Measurements from ENCODE around the gene GARIN5B.

The GARIN5B gene

DNA sequence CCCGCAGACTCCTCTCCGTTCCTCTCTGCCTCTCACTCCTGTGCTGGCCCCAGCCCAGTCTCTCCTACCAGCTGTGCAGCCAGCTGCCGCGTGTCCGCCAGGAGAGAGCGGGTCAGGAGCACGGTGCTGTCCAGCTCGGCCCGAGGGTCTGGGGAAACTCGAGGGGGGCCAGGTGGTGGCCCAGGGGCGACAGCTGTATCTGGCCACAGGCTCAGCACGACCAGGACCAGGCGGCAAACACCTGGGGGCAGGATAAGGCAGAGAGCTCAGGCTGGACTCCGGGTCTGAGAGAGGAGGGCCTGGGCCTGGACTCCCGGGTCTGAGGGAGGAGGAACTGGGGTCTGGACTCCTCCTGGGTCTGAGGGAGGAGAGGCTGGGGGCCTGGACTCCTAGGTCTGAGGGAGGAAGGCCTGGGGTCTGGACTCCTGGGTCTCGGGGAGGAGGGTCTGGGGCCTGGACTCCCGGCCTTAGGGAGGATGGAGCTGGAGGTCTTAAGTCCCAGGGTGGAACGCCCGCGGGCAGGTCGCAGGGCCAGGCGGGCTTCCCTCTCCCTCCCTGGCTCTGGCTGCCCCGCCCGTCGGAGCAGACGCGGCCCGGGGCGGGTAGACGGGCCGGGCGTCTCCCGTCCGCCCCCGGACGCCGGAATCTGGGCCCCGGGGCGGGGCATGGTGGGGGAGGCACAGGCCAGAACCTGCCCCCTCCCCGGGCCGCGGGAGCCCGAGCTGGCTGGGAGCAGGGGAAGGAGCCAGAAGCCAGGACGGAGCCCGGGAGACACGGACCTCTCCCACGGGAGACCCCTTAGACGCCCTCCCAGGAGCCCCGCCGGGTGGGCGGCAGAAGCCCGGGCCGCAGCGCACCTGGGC, 5.9 kb upstream of the GARIN5B start:
- DNase-seq = peak; percentile 63

DNA sequence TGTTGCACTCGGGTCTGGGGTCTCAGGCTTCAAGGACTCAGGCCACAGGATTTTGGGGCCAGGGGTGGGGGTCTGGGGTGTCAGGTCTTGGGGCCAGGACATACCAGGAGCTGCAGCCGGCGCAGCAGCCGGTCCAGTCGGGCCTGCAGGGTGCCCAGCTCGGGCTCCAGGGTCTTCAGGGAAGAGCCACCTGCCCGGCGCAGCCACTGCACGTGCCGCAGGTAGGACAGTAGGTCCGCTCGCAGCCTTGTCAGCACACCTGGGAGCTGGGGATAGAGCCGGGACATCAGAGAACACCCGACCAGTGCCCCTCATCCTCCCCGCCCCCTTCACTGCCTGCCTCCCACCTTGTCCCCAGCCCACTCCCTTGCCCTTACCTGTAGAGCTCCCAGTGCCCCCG, 5.0 kb upstream of the GARIN5B start:
- DNase-seq = no peak

DNA sequence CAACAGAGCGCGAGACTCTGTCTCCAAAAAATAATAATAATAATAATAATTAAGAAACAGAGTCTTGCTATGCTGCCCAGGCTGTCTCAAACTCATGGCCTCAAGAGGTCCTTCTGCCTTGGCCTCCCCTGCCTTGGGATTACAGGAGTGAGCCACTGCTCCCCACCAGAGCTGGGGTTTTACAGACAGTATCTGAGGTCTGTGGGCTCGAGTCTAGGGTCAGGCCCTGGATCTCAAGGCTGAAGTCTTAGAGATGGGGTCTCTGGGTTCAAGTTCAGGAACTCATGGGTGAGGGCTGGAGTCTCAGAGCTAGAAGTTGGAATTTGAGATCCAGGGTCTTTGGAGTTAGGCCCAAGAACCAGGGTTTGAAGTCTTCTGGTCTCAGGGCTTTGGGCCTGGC, 3.7 kb upstream of the GARIN5B start:
- DNase-seq = no peak

DNA sequence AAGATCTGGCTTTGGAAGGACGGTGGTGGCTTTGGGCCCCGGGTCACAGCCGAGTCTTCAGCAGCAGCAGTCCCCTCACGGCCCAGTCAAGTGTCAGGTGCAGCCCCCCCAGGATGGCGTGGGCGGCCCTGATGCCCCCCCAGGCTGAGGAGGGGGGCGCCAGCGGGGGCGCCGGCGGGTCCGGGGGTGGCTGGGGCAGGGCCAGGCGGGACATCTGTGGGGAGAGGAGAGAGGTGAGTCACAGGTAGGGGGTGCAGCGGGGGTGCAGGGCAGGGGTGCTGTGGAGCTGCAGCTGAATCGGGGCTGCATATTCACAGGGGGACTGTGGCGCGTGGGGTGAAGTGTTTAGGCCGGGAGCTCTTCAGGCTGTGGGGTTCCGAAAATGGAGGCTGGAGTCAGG, 2.9 kb upstream of the GARIN5B start:
- no peak for DNase-seq

DNA sequence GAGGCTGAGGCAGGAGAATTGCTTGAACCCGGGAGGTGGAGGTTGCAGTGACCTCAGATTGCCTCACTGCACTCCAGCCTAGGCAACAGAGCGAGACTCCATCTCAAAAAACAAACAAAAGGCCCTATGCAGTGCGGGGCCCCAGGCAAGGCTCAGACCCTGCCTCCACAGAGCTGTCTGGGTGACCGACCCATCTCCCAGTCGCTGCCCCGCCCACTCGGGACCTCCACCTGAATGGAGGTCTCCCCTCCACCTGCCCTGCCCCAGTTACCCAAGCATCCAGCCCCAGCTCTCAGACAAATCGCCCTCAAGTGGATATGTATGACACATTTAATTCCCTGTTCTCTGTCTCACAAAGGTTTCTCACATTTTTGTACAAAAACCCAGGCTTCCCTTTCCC, 2.2 kb upstream of the GARIN5B start:
- DNase-seq = no peak

DNA sequence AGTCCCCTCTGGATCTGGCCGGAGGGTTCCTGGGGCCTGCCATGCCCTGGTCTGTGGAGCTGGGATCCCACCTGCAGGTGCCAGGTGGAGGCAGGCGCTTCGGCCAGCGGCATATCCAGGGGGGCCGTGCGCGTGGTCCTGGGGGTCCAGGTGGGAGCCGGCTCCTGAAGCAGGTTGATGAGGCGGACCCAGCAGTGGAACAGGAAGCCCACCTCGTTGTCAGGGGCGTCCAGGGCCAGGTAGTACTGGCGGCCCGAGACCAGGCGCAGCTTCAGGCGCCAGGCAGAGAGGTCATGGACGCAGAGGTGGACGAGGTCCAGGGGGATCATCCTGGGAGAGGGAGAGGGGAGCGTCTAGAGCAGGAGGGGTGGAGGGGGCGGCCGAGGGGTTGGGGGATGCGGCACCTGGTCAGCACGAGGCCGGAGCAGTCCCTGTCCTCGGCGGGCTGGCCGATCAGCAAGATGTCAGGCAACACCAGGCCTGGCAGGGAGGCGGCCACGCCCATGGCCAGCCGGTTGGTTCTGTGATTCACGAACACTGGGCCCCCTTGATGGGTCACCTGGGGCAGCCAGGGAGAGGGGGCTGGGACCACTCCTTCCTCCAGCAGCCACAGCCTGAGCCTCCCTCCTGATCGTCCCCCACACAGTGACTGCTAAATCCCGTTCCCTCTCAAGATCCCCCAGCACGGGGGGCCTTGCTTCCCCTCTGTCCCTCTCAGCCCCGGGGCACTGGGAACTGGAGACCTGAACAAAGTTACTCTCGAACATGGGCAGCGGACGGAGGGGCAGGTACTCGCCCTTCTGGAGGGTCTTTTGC, 678 bp downstream of the GARIN5B start:
- no peak for DNase-seq

DNA sequence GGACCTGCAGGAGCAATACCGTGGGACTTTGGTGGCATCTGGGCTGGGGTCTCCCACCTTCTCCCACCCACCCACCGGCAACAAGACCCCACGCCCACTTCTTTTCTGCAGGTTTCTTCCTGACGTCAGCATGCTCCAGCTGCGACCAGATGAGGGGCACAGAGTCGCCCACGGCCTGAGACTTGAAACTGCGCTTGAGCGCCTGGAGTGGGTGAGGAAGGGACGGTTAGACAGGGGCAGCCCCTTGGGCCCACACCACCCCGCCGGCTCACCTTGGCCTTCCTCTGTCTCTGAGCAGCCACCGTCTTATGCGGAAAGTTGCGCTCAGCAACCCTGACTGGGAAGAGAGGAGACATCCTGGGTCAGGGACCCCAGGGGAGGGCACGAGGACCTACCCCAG, 2.2 kb downstream of the GARIN5B start:
- no peak for DNase-seq

DNA sequence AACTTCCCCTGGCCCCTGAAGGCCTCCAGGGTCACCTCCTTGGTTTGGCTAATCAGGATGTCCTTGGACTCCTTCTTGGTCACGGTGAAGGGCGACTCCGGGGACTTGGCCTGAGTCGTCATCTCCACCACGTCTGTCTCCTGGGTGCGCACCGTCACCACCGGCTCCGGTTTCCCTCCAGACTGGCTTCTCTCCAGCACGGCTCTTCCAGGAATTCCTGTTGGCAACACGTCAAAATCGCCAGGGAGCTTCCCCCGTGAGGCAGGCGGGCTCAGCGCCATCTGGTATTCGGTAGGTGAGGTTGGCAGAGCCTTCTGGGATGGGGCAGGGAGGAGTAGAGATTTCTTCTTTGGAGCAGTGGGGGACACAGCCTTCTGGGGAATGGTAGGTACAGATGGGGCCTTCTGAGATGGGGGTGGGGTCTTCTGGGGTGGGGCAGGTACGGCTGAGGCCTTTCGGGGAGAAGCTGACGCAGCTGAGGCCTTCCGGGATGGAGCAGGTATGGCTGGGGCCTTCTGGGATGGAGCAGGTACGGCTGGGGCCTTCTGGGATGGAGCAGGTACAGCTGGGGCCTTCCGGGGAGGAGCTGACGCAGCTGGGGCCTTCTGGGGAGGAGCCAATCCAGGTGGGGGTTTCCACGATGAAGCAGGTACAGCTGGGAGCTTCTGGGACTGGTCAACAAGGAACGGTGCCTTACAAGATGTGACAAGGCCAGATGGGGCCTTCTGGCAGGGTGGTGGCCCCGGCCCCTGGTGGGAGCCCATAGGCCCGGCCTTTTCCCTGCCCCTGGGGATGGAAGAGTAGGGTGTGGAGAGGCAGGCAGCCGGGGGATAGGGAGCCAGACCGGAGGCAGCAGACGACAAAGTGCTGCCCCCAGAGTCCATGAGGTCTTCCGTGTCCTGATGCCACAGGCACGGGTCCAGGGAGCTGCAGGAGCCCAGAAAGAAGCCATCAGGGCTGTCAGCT, 3.8 kb downstream of the GARIN5B start:
- DNase-seq = no peak

DNA sequence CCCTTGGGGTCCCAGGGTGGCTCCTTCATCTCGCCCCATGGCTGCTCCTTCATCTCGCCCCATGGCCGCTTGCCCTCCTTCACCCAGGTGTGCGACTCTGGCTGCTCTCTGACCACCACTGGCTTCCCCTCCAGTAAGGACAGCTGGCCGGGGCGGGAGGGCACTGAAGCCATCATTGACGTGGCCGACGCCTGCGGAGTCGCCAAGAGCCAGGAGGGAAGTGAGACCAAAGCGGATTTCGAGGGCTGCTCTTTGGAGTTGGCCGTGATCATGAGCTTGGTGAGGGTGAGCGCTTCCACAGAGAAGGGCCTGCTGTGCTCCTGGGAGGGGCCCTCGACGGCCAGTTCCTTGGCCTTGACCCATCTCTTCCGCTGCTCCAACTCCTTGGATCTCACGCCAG, 4.6 kb downstream of the GARIN5B start:
- DNase-seq = no peak

DNA sequence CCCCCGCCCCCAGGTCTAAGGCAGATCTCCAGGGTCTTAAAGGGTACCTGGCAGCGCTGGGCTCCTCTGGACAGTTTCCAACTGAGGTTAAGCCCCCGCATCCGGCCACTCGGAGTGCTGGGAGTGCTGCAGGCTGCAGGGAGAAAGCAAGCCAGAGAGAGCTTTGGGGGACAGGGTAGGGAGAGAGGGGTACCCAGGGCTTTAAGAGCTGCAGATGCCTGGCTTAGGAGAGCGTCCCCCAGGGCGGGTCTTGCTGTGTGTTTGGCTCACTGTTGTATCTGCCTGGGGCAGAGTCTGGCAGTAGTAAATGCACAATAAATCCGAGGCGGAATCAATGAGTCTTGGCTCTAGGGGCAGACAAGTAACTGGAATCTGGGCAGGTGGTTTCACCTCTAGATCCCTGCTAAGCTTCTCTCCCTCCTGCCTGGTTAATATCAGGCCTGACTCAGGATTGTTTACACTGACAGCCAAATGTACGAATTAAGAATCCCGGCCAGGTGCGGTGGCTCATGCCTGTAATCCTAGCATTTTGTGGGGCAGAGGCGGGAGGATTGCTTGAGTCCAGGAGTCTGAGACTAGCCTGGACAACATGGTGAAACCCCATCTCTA, 7.7 kb downstream of the GARIN5B start:
- DNase-seq = no peak

DNA sequence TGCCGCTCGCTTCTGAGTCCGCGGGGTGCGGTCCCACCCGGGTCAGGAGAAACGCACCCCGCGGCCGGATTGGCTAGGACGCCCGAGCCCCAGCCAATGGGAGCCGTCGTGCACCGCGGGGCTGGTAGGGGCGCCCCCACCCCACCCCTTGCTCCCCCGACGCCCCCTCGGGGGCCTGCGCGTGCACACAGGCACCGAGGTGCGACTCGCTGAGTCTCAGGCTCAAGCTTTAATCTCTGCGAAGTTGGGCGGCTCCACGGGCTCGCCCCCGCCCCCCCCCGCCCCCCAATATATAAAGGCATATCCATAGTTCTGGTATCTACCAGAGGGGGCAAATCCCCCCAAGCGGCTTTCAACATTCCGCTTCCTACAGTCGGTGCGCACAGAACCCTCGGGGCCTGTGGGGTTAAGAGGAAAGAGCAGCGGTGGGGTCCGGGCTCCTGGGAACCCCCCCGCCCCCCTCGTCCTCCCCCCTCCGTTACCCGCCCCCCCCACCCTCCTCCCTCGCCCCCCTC, 8.3 kb downstream of the GARIN5B start, which contains the start of gene COX6B2:
Gene COX6B2, minus strand, starts transcription at position 22 of the 515 bp plus-strand sequence. CDS start 198 bp downstream, outside the sequence.
- DNase-seq = no peak

DNA sequence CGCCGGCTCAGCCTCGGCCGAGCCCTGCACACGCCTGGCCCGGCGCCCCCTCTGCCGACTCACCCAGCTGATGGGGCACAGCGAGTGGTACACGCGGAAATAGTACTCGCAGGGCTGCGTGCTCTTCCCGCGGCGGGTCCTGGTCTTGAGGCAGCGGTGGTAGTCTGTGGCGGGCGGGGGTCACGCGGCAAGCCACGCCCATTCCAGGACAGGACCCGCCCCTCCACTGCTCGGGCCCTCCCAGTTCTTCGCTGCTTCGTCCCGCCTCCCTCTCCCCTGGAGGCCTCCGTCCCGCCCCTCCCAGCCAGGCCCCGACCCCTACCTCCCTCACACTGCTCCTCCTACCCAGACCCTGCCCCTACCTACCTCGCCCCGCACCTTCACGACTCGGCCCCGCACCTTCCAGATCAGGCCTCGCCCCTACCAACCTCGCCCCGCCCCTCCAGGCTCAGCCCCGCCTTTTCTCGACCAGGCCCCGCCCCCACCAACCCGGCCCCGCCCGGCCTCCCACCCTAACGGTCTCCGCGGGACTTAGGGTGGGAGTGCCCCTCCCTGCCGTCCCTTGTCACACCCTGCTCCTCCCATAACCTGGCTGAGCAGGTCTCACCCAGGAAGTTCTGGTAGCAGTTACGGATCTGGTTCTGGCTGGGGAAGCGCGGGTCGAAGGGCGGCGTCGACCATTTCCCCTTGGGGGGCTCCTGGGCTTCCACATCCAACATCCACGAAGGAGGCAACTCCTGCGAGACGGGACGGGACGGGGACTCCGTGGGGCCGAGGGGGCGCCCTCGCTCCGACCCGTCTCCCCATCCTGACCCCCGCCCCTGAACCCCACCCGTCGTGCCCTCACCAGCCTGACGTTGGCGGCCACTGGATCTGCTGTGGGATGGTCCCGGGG, 9.0 kb downstream of the GARIN5B start:
- peak; percentile 45 for DNase-seq

DNA sequence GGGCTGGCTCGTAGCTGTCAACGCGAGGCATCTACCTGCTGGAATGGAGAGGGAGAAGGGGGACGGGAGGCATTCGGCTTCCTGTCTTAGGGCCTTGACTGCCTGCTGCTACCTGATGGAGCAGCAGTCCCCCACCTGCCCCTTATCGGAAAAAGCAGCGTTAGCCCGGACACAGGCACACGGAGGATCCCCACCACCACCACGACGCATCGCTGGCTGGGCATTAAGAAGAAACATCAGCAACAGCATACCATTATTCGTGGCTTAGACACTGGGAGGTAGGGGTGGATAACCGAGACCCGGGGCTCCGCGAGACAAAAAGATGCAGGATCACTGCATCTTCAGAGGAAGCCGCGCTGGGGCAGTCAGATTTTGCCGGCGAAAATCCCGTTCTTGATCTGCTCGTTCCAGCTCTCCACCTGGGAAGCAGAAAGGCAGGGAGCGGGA, 9.7 kb downstream of the GARIN5B start:
- no peak for DNase-seq

DNA sequence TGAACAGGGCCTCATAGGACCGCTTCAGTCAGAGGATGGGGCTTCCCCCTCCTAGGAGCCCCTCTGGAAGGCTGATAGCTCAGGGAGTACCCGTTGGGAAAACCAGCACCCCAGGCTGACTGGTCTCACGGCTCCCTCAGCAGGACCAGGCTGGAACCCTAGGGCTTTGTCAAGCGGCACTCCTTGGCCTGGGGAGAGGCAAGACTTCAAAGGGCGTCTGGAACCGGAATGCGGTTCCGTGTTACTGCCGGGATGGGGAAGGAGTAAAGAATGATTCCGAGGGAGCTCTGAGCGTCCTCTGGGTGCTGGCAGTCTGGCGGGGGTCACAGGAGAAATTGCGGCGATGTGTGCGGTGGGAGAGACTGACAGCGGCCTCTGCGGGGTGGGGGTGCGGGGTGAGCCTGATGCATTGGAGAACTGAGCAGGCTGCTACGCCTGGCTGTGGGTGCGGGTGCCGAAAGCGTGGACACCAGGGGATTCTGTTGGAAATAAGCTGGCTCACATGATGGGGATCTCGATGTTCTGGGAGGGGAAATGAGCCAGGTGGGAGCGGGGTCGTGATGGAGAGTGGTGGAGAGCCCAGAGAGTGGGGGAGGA, 10.4 kb downstream of the GARIN5B start:
- no peak for DNase-seq

DNA sequence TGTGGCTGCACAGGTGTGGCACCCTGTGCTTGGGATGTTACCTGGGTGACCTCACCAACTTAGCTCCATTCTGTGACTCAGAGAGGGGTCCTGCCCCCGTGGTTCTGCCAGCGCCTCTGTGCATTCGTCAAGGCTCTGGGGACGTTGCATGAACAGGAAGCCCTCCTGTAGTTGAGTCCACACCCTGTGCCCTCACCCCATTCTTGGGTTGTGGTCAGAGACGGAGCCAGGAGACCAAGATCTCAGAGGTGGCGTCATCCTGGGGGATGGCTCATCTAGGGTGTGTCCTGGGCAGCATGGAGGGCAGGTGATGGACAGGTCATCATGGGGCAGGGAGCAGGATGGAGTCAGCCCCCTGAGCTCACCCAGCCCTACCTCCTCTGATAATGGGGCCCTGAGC, 11.0 kb downstream of the GARIN5B start:
- DNase-seq = no peak

DNA sequence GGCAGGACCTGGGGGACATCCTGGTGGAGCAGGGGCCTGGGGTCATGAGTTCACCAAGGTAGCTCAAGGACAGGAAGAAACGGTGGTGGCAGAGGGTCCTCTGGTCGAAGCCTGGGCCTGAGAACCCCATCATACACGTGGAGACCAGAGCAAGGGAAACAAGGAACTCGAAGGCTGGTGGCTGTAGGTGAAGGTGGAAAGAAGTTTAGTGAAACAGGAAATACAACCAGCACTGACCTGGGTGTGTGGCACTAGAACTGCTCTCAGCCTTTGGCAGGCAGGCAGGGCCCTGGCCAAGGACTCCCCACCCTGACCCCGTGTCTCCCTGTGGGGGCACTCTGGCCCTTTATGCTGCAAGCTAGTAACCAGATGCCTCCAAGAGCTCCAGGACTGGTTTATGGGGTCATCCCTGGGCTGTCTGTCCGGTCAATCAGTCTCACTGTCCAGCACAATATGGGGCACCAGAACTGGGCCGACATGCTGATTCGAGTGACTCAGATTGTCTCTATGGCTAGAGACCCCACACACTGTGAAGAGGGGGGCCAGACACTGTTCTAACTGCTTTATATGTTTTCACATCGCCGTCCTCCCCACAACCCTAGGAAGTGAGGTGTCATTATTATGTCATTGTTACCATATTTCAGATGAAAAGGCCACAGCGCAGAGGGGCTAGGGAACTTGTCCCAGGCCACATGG, 12.3 kb downstream of the GARIN5B start:
- DNase-seq = no peak

DNA sequence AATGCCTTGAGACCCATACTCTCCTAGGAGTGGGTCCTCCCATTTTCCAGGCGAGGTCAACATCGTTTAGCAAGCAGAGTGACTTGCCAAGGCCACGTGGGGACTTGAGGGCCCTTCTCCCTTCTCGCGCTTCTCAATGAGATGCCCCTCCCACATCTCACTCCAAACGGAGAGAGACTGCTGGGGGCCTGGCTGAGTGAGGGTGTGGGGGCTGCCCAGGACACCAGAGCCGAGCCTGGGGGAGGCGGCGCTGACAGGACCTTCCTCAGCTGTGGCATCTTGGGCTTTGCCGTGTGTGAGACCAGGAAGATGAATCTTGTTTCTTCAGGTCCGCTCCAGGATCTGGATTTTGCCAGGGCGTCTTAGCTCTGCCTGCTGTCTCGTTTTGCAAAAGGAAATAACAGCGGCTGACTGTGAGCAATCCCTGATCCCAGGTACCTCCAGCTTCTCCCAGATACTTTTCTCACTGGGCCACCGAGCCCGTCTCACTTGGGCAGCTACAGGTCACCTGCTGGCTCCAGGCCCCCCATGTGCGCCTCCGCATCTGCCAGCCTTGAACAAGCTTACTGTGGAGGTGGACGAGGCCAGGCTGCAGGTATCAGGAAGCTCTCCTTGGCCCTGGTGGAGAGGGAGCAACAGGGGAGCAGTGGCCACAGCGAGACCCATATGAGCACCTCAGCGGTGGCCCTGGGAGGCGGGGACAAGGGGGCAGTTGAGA, 14.6 kb downstream of the GARIN5B start:
- no peak for DNase-seq

DNA sequence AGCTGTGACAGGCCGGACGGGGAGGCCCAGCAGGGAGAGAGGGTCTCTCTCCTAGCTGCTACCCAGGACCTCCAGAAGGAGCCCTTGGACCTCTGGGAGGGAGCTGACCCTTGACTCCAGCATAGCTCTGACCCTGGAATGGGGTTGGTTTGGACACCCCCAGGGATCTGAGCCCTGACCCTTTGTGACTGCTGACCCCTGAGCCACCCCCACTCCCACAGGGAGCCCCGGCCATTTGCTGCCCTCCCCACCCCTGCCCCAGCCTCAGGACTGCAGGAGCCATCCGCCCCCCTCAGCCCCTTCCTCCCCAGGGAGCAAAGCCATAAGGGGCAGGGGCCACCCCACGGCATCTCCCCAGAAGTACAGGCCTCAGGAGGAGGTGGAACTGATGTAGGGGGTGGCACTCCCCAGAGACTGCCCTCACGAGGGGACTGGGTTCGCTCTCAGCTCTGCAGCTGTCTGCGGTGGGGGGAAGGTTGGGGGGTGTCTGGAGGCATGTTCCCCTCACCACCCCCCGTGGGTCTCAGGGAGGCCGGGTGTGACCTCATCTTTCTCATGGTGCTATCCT, 15.5 kb downstream of the GARIN5B start:
- DNase-seq = no peak
